ENCODE measurements around the gene CALML5.

CALML5 gene

GRCh38 chr10:5514226-5514850 is 15.0 kb upstream of the CALML5 start:
- no peak for DNase-seq

DNA sequence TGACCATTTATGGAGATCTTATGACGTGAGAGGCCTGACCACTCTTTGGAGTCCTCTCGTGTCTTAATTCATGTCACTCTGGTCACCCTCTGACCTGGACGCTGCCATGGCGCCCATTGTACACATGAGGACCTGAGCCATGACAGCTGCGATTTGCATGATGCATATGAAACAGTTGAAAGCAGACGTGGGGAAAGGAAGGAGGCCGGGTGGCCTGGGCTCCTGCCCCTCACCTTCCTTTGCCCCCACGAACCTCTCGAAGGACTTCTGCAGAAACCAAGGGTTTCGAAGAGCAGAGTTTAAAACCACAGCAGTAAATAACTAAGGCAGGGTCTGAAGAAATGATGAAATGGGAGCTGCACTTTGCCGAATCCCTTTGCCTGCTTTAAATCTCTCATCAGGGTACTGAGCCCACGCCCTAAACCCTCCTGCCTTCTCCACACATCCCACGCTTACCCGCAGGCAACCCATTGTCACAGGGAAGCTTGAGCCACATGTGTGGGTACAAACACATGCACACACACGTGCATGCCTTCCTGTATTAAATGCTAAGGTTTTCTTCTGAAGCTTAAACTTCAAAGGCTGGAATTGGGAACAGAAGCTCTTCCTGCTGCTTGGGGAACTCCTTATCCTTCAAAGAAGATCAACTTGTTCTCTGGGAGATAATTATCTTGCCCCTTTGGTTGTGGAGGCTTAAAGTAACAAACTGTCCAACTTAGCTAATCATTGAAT is 13.7 kb upstream of the CALML5 start:
- DNase-seq: no peak

DNA sequence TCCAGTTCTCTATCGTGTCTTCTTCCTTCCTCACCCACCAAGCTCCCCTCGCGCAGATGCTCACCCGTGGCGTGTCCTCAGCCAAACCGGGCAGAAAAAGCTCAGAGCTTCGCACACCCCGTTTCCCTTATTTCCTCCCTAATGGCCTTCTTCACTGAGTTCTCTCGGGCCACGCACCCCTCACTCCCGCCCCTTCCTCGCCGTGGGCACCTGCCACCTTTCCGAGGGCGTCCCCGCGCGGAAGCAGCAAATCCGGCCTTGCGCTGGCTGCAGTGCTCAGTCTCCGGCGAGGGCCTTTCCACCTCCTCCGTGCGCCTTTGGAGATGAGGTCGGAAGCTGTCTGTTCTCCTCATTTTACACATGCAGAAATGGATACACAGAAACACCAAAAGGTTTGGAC is 13.0 kb upstream of the CALML5 start:
- no peak for DNase-seq

GRCh38 chr10:5511885-5512280 is 12.5 kb upstream of the CALML5 start:
- no peak for DNase-seq

- no peak for DNase-seq
Measured at GRCh38 chr10:5511231-5511884, 12.0 kb upstream of the CALML5 start.

DNA sequence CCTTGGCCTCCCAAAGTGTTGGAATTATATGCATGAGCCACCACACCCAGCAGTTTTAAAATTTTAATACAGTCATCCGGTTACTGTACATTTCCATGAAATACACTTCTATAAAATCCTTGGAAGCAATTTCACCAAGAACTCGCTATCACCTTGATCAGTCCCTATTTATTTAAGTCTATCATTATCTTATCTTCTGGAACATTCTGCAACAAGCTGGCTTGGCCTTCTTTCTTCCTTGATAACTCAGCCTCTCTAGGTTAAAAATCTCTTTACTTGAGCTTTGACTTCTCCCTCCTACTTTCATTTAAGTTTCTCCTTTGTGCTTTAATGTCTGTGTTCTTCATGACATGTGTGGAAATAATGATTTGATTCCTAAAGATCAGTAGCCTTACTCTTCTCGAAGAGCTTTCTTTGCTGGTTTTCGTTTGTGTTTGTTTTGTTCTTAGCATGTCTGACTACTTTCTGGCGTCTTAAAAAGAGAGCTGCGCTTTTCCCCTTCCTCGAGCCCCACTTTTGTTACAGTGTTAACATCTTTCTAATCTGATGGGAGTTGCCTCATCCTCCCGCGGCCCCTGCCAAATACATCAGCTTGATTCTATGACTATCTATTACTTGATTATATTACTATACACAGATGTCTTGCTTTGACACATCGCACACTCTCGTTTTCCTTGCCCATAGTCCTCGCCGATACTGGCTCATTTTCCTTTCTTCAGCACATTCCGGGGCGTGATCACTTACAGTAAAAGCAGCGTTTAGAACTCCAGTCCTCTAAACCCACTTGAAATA is 11.1 kb upstream of the CALML5 start:
- no peak for DNase-seq

GRCh38 chr10:5509691-5510090 is 10.3 kb upstream of the CALML5 start:
- DNase-seq: no peak

DNA sequence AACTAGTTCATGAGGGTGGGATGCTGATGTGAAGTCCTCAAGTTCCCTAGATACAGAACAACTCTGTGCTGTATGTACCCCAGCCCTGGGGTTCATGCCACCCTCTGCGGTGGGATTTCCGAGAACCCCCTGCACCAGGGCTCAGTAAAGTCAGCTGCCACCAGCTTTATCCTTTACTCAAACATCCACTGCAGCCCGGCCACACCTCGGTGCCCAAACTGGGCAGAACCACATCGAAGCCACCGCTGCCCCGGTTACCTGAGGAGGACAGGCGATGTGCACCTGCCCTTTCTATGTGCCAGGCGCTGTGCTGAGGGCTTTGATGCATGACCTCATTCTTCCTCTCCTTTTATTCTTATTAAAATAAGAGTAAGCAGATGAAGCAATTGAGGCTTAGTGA is 9.9 kb upstream of the CALML5 start:
- DNase-seq: no peak

DNA sequence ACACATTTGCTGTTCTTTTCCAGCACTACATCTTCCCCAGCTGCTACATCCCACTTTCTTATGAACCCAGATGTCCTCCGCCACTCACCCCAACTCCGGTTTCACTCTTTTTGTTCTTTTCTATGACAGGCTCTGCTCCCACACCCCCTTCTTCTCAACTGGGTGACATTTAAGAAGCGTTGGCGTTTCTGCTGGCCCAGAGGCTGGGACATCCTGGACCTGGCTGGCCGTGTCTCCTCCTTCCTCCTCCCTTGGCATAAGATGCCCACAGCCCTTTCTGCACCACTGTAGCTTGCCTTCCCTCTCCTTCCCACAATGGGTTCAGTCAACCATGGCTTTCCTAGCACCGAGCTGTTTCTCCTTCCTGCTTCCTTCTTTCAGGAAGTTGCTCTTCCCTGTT is 9.4 kb upstream of the CALML5 start:
- DNase-seq: no peak

DNA sequence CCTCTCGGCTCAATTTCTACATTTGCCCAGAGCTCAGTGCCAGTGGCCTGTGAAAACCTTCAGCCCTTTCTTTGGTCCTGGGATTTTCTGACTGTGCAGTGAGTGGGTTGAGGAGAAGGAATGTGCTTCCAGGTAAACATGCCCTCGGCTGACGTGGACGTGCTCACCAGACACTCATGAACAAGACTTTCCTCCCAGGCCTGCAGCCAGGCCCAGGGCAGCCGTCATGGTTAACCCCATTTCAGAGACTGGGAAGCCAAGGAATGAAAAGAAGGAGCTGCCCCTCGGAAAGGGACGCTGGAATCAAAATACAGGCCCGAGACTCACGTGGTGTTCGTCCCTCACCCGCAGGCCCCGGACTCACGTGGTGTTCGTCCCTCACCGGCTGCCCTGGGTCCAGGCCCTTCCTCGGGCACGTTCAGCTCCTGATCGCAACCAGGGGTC is 8.8 kb upstream of the CALML5 start:
- no peak for DNase-seq

GRCh38 chr10:5507649-5508131 is 8.3 kb upstream of the CALML5 start:
- no peak for DNase-seq

- DNase-seq: no peak
Measured at GRCh38 chr10:5506751-5507648, 7.6 kb upstream of the CALML5 start.

GRCh38 chr10:5506246-5506645 is 6.9 kb upstream of the CALML5 start:
- DNase-seq: no peak

- no peak for DNase-seq
Measured at GRCh38 chr10:5504146-5505072, 5.0 kb upstream of the CALML5 start.

GRCh38 chr10:5503477-5503835 is 4.1 kb upstream of the CALML5 start:
- no peak for DNase-seq

DNA sequence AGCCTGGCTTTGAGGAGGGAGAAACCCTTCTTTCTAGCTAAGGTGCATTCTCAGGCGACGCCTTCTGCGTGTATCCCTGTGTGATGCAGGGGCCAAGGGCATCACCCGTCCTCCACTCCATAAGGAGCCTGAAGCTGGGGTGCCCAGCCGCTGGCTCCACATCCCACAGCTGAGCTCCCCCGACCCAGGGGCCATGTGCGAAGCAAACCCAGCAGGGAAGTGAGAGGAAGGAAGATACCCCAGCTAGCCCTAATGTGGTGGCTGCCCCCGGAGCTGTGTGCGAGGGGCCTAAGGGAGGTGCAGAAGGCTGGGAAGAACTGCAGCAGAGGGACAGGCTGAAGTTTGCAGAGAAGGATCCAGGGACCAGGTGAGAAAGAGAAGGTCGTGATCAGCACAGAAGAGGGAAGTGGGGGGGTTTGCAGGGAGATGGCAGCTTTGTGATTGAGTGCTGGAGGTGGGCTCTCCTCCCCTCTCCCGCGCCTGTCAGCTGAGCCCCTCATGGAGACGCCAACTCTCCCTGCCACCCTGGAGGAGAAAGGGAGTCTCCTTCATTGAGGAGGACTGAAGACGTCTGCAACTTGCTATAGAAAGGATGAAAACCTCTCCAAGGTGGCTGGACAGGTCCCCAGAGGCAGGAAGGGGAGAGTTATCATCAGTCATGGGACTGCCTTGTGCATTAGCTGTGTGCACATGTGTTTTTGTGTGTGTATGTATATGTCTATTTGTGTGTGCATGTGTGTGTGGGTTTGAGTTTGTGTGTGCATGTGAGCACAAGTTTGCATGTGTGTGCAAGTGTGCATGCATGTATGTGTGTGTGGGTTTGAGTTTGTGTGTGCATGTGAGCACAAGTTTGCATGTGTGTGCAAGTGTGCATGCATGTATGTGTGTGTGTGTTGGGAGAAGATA is 3.5 kb upstream of the CALML5 start:
- DNase-seq: no peak

DNA sequence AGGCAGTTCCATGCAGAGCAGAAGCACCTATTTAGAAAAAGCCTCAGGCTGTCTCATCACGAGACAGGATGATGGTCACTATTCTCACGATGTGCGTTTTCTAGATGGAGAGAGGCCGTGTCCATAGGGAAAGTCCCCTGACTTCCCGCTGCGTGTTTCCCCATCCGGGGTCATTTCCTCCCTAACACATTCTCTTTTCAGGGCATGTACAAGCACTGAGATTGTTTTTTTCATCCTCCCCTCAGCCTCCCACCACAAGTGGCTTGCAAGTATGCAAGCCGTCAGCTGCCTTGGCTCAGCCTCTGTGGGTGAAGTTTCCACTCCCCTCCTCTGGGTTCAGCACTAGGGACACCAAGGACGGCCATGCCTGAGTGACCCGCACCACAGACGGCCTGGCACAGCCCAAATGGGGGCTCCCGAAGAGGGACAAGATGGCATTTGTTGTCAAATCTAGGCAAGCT is 2.7 kb upstream of the CALML5 start:
- no peak for DNase-seq

- DNase-seq: no peak
Measured at GRCh38 chr10:5500910-5501309, 1.5 kb upstream of the CALML5 start.

DNA sequence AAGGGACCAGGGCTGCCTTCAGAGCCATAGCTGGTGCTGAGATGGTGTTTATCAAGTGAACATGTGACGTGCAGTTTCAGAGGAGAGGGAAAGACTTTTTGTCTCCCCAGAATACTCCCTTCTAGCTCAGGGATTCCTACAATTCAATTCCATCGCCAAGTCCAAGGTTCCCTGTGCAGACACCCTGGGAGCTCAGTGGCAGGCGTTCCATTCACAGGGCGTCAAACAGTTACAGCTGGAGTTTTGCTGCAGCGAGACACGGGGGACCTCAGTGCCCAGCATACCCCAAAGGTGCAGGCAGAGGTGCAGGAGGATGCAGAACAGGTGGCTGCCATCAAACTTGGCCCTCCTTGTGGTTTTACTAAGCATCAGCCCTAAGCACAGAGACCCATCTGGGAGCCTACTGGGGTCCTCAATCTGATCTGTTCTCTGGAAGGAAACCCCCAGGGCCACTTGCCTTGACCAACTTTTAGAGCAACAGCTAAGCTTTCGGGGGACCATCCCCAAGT is 846 bp upstream of the CALML5 start:
- DNase-seq: no peak
